SK-MEL-5 (cell line): ENCODE results near the gene FAF1. TPM values are rescaled to one million over a fixed set of nuclear protein-coding genes. Genes with fewer than 3 reads are reported as not detected.
"Not testable (repeated sequence)": the region's sequence is repeated elsewhere in the genome, so short reads cannot be mapped to it uniquely, and the experiment has no call there.

Experiments
- DNase-seq: peaks from one replicate; pipeline ENCODE4 v3.0.0-alpha.2; 2016; ENCODE audit warnings: low read depth, low spot score
- in situ Hi-C: cut with HindIII; loops from 2 replicates; pipeline ENCODE4 v1.10.0; 2016; ENCODE audit warnings: low sequenced_read_pairs, high pct_unique_total_duplicates, low pct_unique_long_range_greater_than_20kb
- total RNA-seq: library from RNA; depleted of rRNA; stranded (reverse); fragments of >200 nt; shearing (Covaris generic); gene quantifications from 2 replicates; pipeline ENCODE4 v1.2.3, GENCODE V29; 2014

The FAF1 gene
- total RNA-seq, 1 experiment from 2014 or later, result 73.3 TPM

GRCh38 chr1:50538476-50538875 lies 421.6 kb downstream of the FAF1 start:
- in situ Hi-C loops, result no loop called here
- no peak for DNase-seq

DNA sequence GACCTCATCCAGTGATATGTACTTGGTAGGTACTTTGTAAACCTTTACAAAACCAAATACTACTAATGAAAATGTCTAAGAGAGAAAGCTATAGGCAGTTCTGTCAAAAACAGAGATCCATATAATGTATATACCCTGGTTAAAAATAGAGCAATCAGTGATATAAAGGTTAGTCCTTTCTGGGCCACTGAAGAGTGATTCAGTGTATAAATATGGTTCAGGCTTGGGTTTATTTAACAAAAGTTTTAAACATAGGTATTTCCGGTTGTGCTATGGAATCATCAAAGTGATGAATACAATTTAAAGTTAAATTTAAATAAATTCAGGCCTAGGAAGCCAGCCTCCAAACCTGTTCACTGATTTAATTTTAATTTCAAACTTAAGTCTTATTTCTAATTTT lies 428.5 kb downstream of the FAF1 start:
- in situ Hi-C loops, result no loop called here
- DNase-seq, result no peak

DNA sequence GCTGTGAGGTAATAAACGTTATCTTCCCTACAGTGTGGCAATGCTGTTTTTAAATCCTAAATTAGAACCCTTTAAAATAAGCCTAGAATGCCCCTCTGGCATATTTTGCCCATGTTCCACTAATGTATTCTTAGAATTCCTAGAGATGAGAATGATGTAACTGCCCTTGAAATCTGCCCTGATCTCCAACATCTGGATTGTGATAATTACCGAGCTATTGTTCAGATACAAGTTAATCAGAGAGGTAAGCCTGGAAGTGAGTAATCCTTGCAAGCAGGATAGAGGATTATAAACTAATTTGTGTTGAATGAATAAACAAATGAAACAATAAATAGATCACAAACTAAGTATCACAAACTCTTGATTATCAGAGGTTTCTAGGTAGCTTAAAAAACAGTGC lies 429.0 kb downstream of the FAF1 start:
- in situ Hi-C loops, result no loop called here
- DNase-seq, result no peak

GRCh38 chr1:50529510-50529909 lies 430.6 kb downstream of the FAF1 start:
- in situ Hi-C loops, result no loop called here
- no peak for DNase-seq

GRCh38 chr1:50527987-50528320 lies 432.1 kb downstream of the FAF1 start:
- in situ Hi-C loops, DNase-seq: not testable (repeated sequence)

DNA sequence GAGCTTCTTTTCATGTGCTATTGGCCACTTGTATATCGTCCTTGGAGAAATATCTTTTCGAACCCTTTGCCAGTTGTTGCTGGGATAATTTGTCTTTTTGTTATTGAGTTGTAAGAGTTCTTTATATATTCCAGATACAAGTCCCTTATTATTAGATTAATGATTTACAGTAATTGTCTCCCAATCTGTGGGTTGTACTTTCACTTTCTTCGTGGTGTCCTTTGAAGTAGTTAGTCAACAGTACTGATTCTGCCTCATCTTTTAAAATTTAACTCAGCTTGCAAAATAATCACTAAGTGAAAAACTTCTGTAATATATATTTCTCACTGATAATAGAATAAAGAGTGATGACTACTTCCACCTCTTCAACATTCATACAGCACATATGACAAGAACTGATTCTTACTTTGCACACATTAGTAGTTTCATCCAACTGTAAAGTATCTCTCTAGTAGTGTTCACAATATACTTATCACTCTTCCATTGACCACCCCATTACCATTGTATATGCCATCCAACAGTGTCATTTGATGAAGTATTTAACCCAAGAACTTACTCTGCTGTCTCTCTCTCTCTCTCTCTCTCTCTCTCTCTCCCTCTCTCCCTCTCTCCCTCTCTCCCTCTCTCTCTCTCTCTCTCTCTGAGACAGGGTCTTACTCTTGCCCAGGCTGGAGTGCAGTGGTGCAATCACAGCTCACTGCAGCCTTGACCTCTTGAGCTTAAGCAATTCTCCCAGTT lies 432.6 kb downstream of the FAF1 start:
- DNase-seq, result no peak
- in situ Hi-C loops, result no loop called here

- no peak for DNase-seq
- in situ Hi-C loops, result no loop called here
These were observed 433.6 kb downstream of the FAF1 start for GRCh38 chr1:50526431-50526830.

DNA sequence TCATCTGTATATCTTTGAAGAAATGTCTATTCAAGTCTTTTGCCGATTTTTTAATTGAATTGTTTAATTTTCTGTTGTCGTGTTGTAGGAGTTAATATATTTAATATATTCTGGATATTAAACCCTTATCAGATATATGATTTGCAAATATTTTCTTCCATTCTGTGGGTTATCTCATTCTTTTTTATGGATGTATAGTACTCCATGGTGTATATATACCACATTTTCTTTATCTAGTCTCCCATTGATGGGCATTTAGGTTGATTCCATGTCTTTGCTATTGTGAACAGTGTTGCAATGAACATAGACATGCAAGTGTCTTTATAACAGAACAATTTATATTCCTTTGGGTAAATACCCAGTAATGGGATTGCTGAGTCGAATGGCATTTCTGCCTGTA lies 436.5 kb downstream of the FAF1 start:
- DNase-seq, result no peak
- in situ Hi-C loops, result no loop called here

DNA sequence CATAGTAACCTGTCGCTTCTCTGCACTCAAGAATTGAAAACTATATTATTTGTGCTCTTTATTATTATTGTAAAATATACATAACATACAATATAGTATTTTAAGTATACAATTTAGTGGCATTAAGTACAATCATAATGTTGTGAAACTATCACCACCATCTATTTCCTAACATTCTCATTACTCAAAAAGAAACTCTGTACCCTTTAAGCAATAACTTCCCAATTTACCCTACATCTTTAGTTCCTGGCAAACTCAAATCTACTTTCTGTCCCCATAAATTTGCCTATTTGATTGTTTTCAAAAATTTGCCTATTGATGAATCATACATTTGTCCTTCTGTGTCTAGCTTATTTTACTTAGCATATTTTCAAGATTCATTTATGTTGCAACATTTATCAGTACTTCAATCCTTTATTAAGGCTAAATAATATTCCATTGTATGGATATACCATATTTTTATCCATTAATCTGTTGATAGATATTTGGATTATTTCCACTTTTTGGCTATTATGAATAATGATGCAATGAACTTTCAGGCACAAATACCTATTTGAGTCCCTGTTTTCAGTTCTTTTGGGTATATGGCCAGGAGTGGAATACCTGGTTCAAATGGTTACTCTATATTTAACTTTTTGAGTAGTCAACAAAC lies 437.2 kb downstream of the FAF1 start:
- DNase-seq, result no peak
- in situ Hi-C loops, result no loop called here

DNA sequence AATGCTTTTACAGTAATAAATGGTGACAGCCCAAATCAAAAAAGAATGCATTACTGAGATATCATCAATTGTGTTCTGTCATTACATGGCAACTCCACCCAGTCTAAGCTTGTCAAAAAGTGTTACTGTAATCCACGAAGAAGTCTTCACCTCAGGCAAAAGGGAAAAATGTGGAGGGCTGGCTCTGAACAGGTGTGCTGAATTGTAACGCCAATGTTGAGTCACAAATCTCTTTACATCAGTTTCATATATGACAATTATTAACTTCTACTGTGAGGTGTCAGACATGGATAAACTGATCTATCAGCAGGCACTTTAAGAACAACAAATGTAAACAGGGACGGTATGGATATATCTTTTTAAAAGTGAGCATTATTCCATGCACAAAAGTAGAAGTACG lies 438.4 kb downstream of the FAF1 start:
- in situ Hi-C loops, result no loop called here
- DNase-seq, result no peak

DNA sequence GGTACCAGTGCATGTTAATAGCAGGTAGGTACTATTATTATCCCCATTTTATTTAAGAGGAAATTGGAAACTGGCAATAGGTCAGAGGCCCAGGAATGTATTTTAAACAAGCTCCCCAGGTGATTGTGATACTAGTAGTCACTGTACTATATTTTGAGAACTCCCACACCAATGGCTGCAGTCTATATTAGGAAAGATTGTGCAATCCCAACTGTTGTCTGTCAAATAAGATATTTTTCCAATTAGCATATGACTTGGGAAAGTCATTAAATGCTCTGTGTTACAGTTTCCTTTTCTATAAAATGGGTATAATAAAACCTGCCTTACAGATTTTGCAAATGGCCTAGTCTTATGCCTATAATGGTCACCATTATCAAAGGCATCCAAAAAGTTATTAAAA lies 442.6 kb downstream of the FAF1 start:
- DNase-seq, result no peak
- in situ Hi-C loops, result no loop called here

- in situ Hi-C loops, result no loop called here
- DNase-seq, result no peak
These were observed 444.0 kb downstream of the FAF1 start for GRCh38 chr1:50516056-50516455.

DNA sequence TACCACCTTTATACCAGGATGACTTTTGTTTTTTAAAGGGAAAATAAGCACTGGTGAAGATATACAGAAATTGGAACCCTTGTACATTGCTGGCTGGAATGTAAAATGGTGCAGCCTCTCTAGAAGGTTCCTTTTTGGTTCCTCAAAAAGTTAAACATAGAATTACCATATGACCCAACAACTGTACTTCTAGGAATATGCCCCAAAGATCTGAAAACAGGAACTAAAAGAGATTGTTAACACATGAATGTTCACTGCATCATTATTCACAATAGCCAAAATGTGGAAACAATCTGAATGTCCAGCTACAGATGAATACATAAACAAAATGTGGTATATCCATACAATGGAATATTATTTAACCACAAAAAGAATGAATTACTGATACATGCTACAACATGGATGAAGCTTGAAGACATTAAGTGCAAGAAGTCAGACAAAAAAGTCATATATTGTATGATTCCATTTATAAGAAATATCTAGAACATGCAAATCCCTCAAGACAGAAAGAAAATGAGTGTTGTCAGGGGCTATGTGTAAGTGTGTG lies 452.0 kb downstream of the FAF1 start:
- no peak for DNase-seq
- in situ Hi-C loops, result no loop called here

- DNase-seq, result no peak
- in situ Hi-C loops, result no loop called here
These were observed 454.6 kb downstream of the FAF1 start for GRCh38 chr1:50505427-50505826.

GRCh38 chr1:50503515-50503914 lies 456.6 kb downstream of the FAF1 start:
- in situ Hi-C loops, result no loop called here

DNA sequence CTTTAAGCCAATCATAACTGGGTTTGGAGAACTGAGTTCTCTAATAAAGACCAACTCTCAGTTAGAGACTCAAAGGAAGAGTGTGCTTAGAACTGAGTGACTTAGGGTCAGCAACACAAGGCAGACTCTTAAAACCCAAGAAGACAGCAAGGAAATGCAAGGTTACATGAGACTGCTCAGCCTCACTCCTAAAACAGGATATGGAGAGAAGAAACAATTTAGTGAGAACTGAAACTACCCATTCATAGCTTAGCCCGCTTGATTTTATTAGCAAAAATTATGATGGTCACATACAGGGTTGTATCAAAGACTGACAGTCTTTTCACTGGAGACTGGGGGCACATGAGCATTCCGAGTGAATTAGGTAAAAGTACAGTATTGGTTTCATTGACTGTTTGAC lies 457.9 kb downstream of the FAF1 start:
- in situ Hi-C loops, result no loop called here

More at GRCh38 chr1:50503515-50503914, 456.6 kb downstream of the FAF1 start:
- no peak for DNase-seq

DNA sequence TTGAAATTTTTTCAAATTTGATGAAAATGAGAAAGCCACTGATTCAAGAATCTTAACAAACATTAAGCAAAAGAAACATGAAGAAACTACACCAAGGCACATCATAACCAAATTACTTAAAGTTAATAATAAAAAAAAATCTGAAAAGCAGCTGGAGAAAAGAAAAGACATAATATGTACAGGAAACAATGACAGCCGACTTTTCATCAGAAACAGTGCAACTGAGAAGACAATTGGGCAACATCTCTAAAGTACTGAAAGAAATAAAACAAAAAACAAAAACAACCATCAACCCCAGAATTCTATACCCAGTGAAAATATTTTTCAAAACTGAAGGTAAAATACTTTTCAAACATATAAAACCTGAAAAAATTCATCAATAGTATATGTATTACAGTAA lies 463.1 kb downstream of the FAF1 start:
- no peak for DNase-seq
- in situ Hi-C loops, result no loop called here

More for the DNA sequence above, 457.9 kb downstream of the FAF1 start:
- DNase-seq, result peak; percentile 32

- no peak for DNase-seq
- in situ Hi-C loops, result no loop called here
These were observed 466.4 kb downstream of the FAF1 start for GRCh38 chr1:50493710-50494109.

DNA sequence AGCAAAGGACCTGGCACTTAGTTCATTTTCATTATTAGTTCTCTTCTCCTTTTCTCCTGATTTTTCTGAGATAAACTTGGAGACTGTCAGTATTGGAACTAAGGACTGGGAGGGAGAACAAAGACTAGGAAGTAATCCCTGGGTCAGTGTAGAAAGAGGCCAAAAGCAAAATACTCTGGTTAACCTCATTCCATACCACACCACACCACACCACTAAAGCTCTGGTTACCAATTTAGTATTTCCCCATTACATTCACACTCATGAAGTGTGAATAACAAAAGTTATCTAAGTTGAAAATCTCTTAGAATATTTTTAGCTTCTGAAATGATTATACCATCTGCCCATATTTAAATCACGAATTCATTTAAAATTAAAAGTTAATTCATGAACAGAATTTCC lies 467.9 kb downstream of the FAF1 start:
- no peak for DNase-seq

More for the DNA sequence above, 467.9 kb downstream of the FAF1 start:
- in situ Hi-C loops, result no loop called here
